Vagina (tissue), 2 donors: Measurements from ENCODE around the gene ENTHD1. TPM values are rescaled to one million over a fixed set of nuclear protein-coding genes. Genes with fewer than 3 reads are reported as not detected.
"Not testable (repeated sequence)": the region's sequence is repeated elsewhere in the genome, so short reads cannot be mapped to it uniquely, and the experiment has no call there.

Source experiments
- DNase-seq, 2 donors: peaks; one replicate each; pipeline ENCODE4 v3.0.0-alpha.2; 2017; ENCODE audit errors: extremely low spot score in 2 of 2
- H3K27ac ChIP-seq: fragments of 200-600 bp; sonication (generic); one replicate; pipeline ENCODE4 v1.5.1; 2019
- H3K27me3 ChIP-seq: fragments of 200-600 bp; sonication (generic); one replicate; pipeline ENCODE4 v1.5.1; 2019
- H3K36me3 ChIP-seq, 2 donors: fragments of 200-600 bp; sonication (generic); one replicate each; pipeline ENCODE4 v1.5.1; 2017 to 2019
- H3K4me1 ChIP-seq: fragments of 200-600 bp; sonication (generic); one replicate; pipeline ENCODE4 v1.5.1; 2019
- H3K4me3 ChIP-seq, 2 donors: fragments of 200-600 bp; sonication (generic); 1 replicate in 1 of 2; 2 replicates in 1 of 2; pipeline ENCODE4 v1.5.1; 2016 to 2019
- H3K9me3 ChIP-seq: fragments of 200-600 bp; sonication (generic); one replicate; pipeline ENCODE4 v1.5.1; 2019
- CTCF ChIP-seq, 3 experiments: fragments of 450-650 bp in 2 of 3; fragments of 200-600 bp in 1 of 3; sonication (generic) in 1 of 3; IDR thresholded peaks; one replicate each; pipeline ENCODE4 v1.5.1; 2017 to 2019; ENCODE audit warnings: antibody characterized with exemption in 3 of 3, mild to moderate bottlenecking in 2 of 3, moderate library complexity in 2 of 3
- POLR2A ChIP-seq, 2 donors: fragments of 450-650 bp; IDR thresholded peaks; one replicate each; pipeline ENCODE4 v1.6.1; 2017; ENCODE audit warnings: antibody characterized with exemption in 2 of 2, mild to moderate bottlenecking in 2 of 2, moderate library complexity in 2 of 2
- POLR2AphosphoS5 ChIP-seq, 2 donors: sonication (generic); formaldehyde crosslinking; IDR thresholded peaks; one replicate each; pipeline ENCODE4 v1.9.0; 2017; ENCODE audit warnings: antibody characterized with exemption in 2 of 2, mild to moderate bottlenecking in 2 of 2, low read depth in 1 of 2; ENCODE audit not compliant: insufficient read depth in 1 of 2
- intact Hi-C: fragments of 100-400 bp; cut with DNase I; formaldehyde crosslinking; loops from one replicate; pipeline ENCODE4 v1.15.1; 2023
- total RNA-seq: library from RNA; depleted of rRNA; stranded (reverse); fragments of >200 nt; gene quantifications from one replicate; pipeline ENCODE4 v1.2.3, GENCODE V29; 2016

The ENTHD1 gene
- total RNA-seq, 1 donor from 2014 or later, result not detected

DNA sequence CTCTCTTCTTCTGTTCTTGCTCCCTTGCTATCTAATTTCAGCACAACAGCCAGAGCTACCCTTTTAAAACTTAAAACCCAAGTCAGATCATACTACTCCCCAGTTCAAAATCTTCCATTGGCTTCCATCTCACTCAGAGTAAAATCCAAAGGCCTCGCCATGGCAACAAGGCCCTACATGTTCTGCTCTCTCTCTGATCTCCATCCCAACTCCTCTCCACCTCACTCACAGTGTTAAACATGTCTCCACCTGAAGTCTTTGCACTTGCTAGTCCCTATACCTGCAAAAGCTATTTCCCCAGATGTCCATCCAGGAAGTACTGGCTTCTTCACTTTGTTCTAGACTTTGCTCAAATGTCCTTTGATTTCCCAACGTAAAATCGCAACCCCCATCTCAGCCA, 4.3 kb upstream of the ENTHD1 start:
- Histone ChIP-seq H3K4me3 (no peak overlapping the region), H3K36me3 (no peaks in the 10 kb centered on the region), H3K27ac (no peak overlapping the region), H3K27me3 (no peaks in the 10 kb centered on the region), H3K4me1 (no peaks in the 10 kb centered on the region), H3K9me3 (no peaks in the 10 kb centered on the region)
- intact Hi-C loops, result no loop called here
- DNase-seq, result no peak
- TF ChIP-seq CTCF (IDR thresholded peaks at IDR 0.05) (no peak), POLR2AphosphoS5 (IDR thresholded peaks at IDR 0.05; ENCODE audit: insufficient read depth in 1 of 2, low read depth in 1 of 2) (no peak)

- intact Hi-C loops, result no loop called here
- no peaks in the 10 kb centered on the region for H3K9me3 ChIP-seq
- H3K27ac ChIP-seq, result no peak overlapping the region
- H3K4me1 ChIP-seq, result no peaks in the 10 kb centered on the region
- no peak for DNase-seq
- no peak for TF ChIP-seq POLR2AphosphoS5 (IDR thresholded peaks at IDR 0.05; ENCODE audit: insufficient read depth in 1 of 2, low read depth in 1 of 2)
- TF ChIP-seq POLR2A (IDR thresholded peaks at IDR 0.05), result no peak
- no peak for TF ChIP-seq CTCF (IDR thresholded peaks at IDR 0.05)
- H3K27me3 ChIP-seq, result no peaks in the 10 kb centered on the region
- no peaks in the 10 kb centered on the region for H3K36me3 ChIP-seq
- H3K4me3 ChIP-seq, result no peak overlapping the region
Measured at GRCh38 chr22:39896313-39896996, 2.9 kb upstream of the ENTHD1 start.

GRCh38 chr22:39895682-39896081, 2.1 kb upstream of the ENTHD1 start:
- no peak for DNase-seq
- Histone ChIP-seq H3K4me1 (no peaks in the 10 kb centered on the region), H3K27me3 (no peaks in the 10 kb centered on the region), H3K36me3 (no peaks in the 10 kb centered on the region), H3K4me3 (no peak overlapping the region), H3K9me3 (no peaks in the 10 kb centered on the region), H3K27ac (no peak overlapping the region)
- no peak for TF ChIP-seq CTCF (IDR thresholded peaks at IDR 0.05)
- TF ChIP-seq POLR2AphosphoS5 (IDR thresholded peaks at IDR 0.05; ENCODE audit: insufficient read depth in 1 of 2, low read depth in 1 of 2), result no peak
- TF ChIP-seq POLR2A (IDR thresholded peaks at IDR 0.05), result no peak
- intact Hi-C loops, result no loop called here

DNA sequence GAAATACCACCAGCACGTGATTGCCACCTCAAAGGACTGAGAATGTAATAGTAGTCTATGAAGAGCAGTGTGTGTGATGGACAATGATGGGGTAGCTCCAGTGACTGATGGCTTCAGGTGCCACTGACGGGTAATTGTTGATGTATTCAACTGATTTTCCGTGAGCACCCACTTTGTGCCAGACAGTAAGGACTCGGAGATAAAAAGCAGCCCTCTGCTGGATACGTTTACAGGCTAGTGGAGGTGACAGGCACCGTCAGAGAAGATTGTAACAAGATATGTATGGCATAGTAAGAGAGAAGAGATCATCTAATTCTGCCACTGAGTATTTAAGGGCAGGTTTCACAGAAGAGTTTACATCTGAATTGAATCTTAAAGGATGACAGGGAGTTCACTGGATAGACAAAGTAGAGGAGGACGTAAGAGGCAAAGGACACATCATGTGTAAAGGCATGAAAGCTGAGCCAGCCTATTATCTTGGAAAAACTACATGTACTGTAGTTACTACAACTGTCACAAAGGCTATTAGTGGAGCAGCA, 1.1 kb upstream of the ENTHD1 start:
- no peak overlapping the region for H3K27ac ChIP-seq
- DNase-seq, result no peak
- no peaks in the 10 kb centered on the region for H3K27me3 ChIP-seq
- no peaks in the 10 kb centered on the region for H3K4me1 ChIP-seq
- intact Hi-C loops, result no loop called here
- H3K36me3 ChIP-seq, result no peaks in the 10 kb centered on the region
- H3K9me3 ChIP-seq, result no peaks in the 10 kb centered on the region
- no peak overlapping the region for H3K4me3 ChIP-seq
- no peak for TF ChIP-seq POLR2AphosphoS5 (IDR thresholded peaks at IDR 0.05; ENCODE audit: insufficient read depth in 1 of 2, low read depth in 1 of 2)
- no peak for TF ChIP-seq CTCF (IDR thresholded peaks at IDR 0.05)
- TF ChIP-seq POLR2A (IDR thresholded peaks at IDR 0.05), result no peak

GRCh38 chr22:39889924-39890323, 3.6 kb downstream of the ENTHD1 start:
- H3K4me3 ChIP-seq, intact Hi-C loops, DNase-seq, H3K27me3 ChIP-seq, H3K36me3 ChIP-seq, H3K9me3 ChIP-seq, H3K27ac ChIP-seq, H3K4me1 ChIP-seq: not testable (repeated sequence)
